T47D (cell line): ENCODE results near the gene AMZ2.

ENCODE experiments used
- DNase-seq, 2 experiments: peaks; one replicate each; pipeline versions ENCODE4 v3.0.0 to v3.0.0-alpha.2; 2011 to 2012; ENCODE audit warnings: low read depth in 1 of 2, low spot score in 1 of 2
- JUND ChIP-seq: IDR thresholded peaks from 2 replicates; pipeline ENCODE4 v1.6.1; 2012; ENCODE audit warnings: low read depth
- in situ Hi-C: cut with HindIII; loops from 2 replicates; pipeline ENCODE4 v1.10.0; 2016; ENCODE audit warnings: low sequenced_read_pairs, low pct_unique_long_range_greater_than_20kb

The AMZ2 gene

GRCh38 chr17:68288375-68288774, 40.5 kb downstream of the AMZ2 start:
- no peak for TF ChIP-seq JUND
- in situ Hi-C loops = no loop called here
- no peak for DNase-seq

GRCh38 chr17:68288804-68289203, 41.0 kb downstream of the AMZ2 start:
- peak in 1 of 2 experiments; percentile 25 for DNase-seq
- no peak for TF ChIP-seq JUND
- in situ Hi-C loops = no loop called here

DNA sequence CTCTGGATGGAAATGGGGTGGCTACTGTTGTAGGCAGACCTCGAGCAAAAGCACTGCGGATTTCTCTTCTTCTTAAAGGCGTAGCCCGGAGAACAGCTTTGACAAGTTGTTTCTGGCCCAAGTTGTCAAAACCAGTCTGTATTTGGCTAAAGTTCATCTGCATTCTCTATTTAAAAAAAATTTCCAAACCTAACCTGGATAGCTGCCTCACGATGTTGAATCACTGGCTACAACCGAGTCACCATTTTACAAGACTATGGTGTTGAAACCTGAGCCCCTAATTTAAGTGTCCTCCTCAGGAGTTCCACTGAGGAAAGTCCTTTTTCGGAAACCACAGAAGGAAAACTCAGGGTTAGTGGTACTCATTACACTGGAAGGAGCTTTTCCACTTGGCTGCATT, 41.6 kb downstream of the AMZ2 start:
- in situ Hi-C loops = no loop called here
- DNase-seq = no peak
- no peak for TF ChIP-seq JUND

DNA sequence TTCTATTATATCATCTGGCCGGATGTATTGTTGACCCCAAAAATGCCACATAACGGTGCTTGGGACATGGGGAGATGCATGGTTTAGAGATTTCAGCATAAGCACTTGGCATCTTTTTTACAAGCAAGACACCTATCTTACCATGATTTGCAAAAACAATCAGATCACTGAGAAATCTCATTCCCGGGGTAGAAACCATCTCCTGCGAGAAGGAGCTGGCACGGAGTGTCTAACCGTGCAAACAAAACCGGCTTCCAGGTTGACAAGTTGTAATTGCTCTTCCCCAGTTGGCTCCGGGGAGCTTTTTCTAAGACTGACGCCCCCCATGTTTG, 42.1 kb downstream of the AMZ2 start:
- in situ Hi-C loops = no loop called here
- DNase-seq = no peak
- TF ChIP-seq JUND = no peak

DNA sequence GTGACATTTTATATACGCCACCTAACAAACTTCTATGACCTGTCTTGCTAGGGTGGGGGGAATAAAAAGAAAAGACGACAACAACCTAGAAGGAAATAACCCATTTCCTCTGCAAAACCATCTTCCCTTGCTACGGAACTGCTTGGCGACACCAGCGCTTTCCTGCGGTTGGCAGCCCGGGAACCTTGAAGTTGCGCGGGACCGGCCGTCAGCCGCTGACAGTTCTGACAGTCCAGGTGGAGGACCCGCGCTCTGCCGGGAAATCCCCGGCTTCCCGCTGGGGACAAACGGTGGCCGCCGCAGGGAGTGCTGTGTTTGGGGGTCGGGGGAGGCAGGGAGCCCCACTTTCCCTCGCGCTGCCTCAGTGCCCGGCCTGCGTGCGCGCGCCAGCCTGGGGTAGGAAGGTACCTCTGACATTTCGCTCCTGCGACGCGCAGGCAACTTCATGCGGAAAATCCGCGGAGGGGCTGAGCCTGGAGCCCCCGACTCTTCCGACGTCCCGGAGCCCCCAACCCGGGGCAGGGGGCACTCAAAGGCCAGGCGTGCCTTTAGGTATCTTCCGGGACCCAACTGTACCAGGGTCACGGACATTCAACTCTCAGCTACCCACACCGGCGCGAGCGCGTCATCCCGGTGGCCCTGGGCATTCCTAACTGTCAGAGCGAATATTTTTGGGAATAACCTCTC, 42.6 kb downstream of the AMZ2 start:
- in situ Hi-C loops = no loop called here
- peak; percentile 60 to 73 for DNase-seq
- TF ChIP-seq JUND = no peak

DNA sequence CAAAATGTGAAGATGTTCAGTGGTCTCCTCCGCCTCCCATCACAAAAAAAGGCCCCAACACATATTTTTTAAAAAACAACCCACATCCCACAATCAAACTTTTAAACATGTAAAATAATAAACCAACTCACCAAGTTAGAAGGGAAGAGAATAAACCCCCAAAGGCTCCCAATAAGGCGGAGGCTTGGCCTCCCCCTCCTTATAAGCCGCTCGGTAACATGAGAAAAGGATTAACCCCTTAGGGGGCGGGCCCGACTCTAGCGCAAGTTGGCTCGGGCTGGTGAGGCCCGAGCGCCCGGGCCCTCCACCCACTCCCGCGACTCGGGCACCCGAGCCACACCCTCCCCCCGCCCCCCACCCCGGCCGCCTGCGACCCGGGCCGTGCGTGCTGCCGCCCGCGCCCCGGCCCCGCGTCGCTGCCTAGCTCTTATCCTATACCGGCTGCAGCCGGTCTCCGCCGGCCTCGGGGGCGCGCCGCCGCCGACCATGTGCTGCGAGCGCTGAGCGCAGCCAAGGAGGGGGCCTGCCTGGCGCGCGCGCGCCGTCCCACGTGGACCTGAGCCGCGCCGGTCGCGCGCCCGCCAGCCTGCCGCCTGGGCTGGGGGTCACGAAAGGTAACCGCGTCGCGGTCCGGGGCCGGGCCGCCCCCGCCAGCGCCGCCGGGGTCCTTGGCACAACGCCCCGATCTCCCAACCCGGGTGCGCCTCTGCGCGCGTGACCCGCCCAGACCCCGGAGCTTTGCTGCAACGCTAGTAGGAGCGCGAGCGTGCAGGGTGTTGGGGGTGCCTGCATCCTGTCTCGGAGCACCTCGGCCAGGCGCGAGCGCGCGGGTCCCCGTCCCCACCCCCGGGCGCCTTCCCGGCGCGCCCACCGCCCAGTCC, 43.4 kb downstream of the AMZ2 start, which contains the start of the genes ARSG and SLC16A6:
Gene ARSG (plus strand): TSS at position 541 of the 881 bp plus-strand sequence. CDS start 15,999 bp downstream, outside the sequence.
Gene SLC16A6 (minus strand): TSS at position 173 of the 881 bp plus-strand sequence. CDS start 12,807 bp downstream, outside the sequence.
- in situ Hi-C loops = no loop called here
- no peak for TF ChIP-seq JUND
- peak; percentile 83 to 93 for DNase-seq

DNA sequence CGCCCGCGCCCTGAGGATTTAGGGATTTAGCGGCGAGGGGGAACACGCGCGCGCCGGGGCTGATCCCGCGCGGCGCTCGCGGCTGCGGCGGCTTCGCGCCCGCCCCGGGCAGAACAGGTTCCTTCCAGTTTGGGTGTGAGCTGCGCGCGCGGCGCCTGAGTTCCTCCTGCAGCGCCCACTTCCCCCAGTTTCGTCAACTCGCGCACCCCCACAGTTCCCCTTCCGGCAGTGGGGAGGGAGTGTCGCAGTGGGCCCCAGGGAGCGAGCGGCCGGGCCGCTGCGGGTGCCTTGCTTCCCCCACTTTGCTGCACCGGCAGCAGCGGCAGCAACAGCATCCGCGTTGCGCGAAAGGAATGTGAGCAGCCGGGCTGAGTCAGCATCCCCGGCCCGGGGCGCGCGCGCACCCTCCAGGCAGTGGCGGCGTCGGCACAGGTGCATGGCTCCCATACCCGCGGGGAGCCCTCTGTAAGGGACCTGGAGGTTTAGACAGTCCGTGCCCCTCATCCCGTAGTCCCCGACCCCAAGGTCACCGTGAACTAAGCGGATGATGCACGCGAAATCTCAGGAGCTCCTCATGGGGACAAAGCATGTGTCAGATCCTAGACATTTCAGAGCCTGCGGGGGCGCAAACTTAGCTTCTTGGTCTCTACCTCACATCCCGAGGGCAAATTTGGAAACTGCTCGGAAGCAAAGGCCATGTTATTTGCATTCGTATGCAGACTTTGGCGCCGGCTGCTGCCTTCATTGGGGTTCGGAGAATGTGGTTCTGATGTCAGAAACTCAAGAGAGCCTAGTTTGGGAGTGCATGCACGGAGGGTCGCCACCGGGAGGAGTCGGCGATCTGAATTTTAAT, 44.2 kb downstream of the AMZ2 start:
- DNase-seq = peak; percentile 77 to 92

DNA sequence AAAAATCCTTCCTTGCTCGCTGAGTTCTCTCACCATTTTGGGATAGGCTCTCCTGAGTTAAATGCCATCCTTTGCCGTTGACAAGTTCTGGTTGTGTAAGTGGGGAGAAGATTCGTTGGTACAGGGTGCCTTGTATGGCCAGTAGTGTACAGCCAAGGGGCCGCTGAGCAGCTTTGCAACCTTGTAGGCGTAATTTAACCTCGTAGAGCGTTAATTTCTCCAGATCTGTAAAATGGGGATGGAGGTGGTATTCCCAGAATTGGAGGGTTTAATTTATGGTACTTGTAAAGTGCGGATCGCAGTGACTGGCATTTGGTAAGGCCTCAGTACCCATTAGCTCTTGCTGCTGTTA, 44.8 kb downstream of the AMZ2 start:
- in situ Hi-C loops = no loop called here
- TF ChIP-seq JUND = no peak
- DNase-seq = no peak

More for the DNA sequence above, 44.2 kb downstream of the AMZ2 start:
- in situ Hi-C loops = no loop called here
- TF ChIP-seq JUND = no peak

- no peak for DNase-seq
- in situ Hi-C loops = no loop called here
- no peak for TF ChIP-seq JUND
Observed at GRCh38 chr17:68293490-68294195, 45.8 kb downstream of the AMZ2 start.

GRCh38 chr17:68294196-68294555, 46.3 kb downstream of the AMZ2 start:
- peak in 1 of 2 experiments; percentile 90 for DNase-seq
- no peak for TF ChIP-seq JUND
- in situ Hi-C loops = no loop called here

DNA sequence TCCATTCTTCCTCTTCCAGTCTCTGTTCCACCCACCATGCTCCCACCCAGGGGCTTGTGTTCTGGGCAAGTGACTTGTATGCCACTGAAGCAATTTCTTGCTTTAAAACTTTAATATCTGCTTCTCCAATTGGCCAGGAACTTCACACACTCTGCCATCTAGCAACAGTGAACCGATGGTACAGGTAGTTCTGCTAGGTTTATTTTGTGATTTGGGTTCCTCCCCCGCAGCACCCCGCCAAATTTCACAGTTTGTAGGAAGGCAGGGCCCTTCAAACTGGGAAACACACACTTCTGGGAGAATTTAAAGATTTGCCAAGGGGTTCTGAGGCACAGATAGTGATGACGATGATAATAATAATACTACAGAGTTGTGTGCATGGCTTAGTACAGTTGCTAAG, 46.8 kb downstream of the AMZ2 start:
- in situ Hi-C loops = no loop called here
- no peak for TF ChIP-seq JUND
- peak in 1 of 2 experiments; percentile 39 for DNase-seq

GRCh38 chr17:68295086-68295485, 47.2 kb downstream of the AMZ2 start:
- in situ Hi-C loops = no loop called here
- no peak for DNase-seq
- no peak for TF ChIP-seq JUND
